Fibroblast of skin of abdomen (primary cell): Measurements from ENCODE around the gene MIGA1.

Source experiments
- DNase-seq: peaks from one replicate; pipeline ENCODE4 v3.0.0-alpha.2; 2013

Gene MIGA1

DNA sequence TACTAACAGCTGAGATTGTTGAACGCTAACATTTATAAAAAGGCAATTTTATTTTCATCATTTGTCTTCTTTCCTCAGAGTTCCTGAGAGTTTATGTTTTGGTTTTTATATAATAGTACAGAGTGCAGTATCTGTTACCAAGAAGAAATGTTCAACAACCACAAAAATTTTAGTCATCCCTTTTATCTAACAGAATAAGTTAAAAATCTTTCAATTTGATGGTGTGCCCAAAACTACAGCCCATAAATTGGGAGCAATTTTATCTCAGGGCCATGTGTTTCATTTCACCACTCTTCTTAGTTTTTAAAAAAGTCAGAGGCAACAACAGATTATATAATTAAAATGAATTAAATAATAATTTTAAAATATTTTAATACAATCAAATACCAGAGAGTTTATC, 146.1 kb downstream of the MIGA1 start:
- DNase-seq = peak; percentile 64

DNA sequence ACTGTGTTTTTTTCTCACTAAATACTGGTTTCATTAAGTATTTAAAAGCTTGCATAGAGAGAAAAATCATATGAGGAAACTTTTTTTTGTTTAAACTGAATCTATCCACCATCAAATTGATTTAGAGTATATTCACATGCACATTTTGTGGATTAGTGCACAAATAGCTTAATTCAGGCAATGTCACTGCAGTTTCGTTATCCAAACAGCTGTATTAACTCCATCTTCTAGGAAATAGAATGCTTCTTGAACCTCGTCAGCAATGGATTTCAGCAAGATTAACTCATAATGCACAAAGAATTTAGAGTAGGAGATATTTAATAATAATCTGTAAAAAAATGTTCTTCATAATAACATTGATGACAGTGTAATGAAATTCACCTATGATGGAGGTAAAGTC, 146.5 kb downstream of the MIGA1 start:
- DNase-seq = peak; percentile 10

DNA sequence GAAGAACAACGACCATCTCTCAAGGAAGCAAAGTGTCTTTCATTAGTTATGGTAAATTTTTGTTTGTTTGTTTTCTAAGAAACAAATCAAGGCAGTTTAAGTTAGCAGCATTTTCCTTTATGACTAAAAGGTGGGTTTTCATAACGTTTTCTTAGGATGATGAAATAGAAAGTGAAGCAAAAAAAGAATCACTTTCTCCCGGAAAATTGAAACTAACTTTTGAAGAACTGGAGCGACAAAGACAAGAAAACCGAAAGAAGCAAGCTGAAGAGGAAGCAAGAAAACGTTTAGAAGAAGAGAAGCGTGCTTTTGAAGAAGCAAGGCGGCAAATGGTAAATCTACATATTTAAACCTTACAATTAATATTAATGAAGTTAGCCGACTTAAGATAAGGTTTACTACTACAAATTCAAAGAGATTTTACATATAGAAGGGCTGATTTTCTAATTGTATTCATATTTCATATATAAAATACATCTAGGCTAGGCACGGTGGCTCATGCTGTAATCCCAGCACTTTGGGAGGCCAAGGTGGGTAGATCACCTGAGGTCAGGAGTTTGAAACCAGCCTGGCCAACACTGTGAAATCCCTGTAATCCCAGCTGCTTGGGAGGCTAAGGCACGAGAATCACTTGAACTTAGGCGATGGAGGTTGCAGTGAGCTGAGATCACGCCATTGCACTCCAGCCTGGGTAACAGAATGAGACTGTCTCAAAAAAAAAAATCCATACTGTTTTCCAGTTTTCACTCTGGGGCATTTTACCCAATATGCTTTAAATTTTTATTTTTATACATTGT, 147.3 kb downstream of the MIGA1 start:
- no peak for DNase-seq

GRCh38 chr1:77927414-77927813, 148.0 kb downstream of the MIGA1 start:
- no peak for DNase-seq
